Type B pancreatic cell (in vitro differentiated cells): Measurements from ENCODE around the gene TUBB. TPM values are rescaled to one million over a fixed set of nuclear protein-coding genes. Genes with fewer than 3 reads are reported as not detected.

Source experiments
- DNase-seq: peaks from one replicate; pipeline ENCODE4 v3.0.0; 2021; ENCODE audit warnings: mixed read lengths; ENCODE audit not compliant: unreplicated experiment; ENCODE audit errors: extremely low spot score
- H3K27ac Mint-ChIP-seq: 2 replicates; pipeline ENCODE4 v1.8.0; 2021; ENCODE audit warnings: mild to moderate bottlenecking, mixed read lengths
- H3K27me3 Mint-ChIP-seq: 2 replicates; pipeline ENCODE4 v1.8.0; 2021; ENCODE audit warnings: mixed read lengths
- H3K36me3 Mint-ChIP-seq: 2 replicates; pipeline ENCODE4 v1.8.0; 2021; ENCODE audit warnings: mixed read lengths
- H3K4me1 Mint-ChIP-seq: one replicate; pipeline ENCODE4 v1.8.0; 2021; ENCODE audit warnings: mixed read lengths; ENCODE audit not compliant: unreplicated experiment
- H3K4me3 Mint-ChIP-seq: 2 replicates; pipeline ENCODE4 v1.8.0; 2021; ENCODE audit warnings: mild to moderate bottlenecking, mixed read lengths
- H3K9me3 Mint-ChIP-seq: 2 replicates; pipeline ENCODE4 v1.8.0; 2021; ENCODE audit warnings: mixed read lengths
- total RNA-seq: library from RNA; stranded (reverse); gene quantifications from 2 replicates; pipeline ENCODE4 v1.2.1, GENCODE V29; 2021; ENCODE audit warnings: low replicate concordance
- TF ChIP-seq, protein P1 (sequence below): fragments of 200-600 bp; sonication (generic); conservative IDR thresholded peaks from 2 replicates; pipeline ENCODE4 v1.5.0; 2021; ENCODE audit warnings: antibody characterized with exemption, mild to moderate bottlenecking

TUBB gene
- total RNA-seq, 1 donor from 2014 or later: 1,225 TPM

DNA sequence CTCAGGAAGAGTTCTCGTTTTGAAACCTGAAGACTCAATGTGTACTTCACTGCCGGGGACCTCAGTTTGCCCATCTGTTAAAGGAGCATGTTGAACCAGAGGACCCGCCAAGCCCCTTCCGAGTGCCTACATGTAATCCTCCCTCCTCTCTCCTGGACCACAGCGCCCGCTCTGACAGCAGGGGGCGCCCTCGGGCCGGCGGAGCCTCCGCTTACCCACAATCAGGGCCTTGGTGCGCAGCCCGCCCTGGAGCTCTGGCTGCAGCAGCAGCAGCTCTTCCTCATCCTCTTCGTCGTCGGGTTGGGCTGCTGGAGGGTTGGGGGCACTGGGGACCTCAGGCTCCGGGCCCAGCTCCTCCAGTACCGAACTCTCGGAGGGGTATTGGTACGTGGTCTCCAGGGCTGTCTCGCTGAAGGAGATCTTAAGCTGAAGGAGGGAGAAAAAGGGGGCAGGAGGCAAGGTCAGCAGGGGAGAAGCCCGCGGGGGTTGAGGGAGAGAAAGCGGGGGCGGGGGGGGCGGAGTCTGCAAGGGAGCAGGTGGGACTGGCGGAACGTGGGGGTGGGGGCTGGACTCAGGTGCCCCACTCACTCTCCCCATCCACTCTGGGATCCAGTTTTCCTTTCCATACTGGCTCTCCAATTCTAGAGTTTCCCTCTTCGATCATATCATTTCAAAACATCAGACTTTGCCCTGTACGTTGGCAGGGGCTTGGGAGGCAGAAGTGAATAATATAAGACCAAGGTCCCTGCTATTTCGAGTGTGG, 41.0 kb upstream of the TUBB start:
- peaks cover 33% of the 10 kb centered on the region for H3K4me1 Mint-ChIP-seq
- DNase-seq: peak; percentile 94
- no peak overlapping the region for H3K27ac Mint-ChIP-seq
- H3K27me3 Mint-ChIP-seq: no peaks in the 10 kb centered on the region
- peak overlapping the region; percentile 31 for H3K4me3 Mint-ChIP-seq
- TF ChIP-seq, protein P1, sequence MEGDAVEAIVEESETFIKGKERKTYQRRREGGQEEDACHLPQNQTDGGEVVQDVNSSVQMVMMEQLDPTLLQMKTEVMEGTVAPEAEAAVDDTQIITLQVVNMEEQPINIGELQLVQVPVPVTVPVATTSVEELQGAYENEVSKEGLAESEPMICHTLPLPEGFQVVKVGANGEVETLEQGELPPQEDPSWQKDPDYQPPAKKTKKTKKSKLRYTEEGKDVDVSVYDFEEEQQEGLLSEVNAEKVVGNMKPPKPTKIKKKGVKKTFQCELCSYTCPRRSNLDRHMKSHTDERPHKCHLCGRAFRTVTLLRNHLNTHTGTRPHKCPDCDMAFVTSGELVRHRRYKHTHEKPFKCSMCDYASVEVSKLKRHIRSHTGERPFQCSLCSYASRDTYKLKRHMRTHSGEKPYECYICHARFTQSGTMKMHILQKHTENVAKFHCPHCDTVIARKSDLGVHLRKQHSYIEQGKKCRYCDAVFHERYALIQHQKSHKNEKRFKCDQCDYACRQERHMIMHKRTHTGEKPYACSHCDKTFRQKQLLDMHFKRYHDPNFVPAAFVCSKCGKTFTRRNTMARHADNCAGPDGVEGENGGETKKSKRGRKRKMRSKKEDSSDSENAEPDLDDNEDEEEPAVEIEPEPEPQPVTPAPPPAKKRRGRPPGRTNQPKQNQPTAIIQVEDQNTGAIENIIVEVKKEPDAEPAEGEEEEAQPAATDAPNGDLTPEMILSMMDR: peak; percentile 97
- peaks cover 9% of the 10 kb centered on the region for H3K36me3 Mint-ChIP-seq
- H3K9me3 Mint-ChIP-seq: no peaks in the 10 kb centered on the region

DNA sequence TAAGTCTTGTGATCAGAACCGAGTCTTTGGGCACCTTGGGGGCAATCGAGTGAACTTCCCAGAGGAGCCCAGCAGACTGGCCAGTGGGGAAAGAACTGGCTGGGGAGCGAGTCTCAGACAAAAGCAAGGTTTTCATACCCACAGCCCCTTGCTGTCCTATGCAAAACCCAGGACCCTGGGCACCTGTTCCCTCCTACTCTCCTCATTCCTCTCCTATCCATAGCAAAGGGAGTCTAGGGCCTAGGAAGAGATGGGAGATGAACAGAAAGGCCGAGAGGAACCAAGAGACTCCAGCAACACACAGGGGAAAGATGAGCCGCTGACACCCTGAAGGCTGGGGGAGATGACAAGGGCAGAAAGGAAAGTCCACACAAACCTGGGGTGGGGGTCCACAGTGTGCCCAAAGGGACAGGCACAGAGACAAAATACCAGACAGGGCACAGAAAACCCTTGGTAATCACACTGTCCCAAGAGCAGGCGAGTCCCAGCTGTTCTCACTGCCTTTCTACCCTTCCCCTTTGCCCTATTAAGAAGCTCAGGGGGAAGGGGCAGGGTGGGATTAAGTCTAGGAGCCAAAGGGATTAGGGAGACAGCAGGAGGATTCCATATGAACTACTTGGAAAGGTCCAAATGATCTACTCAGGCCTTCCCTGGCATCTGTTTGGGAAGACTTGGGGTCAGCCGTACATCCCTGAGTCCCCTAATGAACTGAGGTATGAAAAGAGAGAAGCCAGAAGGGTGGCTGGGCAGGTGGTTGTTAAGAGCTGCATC, 40.2 kb upstream of the TUBB start:
- Mint-ChIP-seq H3K9me3 (no peaks in the 10 kb centered on the region), H3K27ac (no peak overlapping the region), H3K4me1 (peaks cover 38% of the 10 kb centered on the region), H3K36me3 (peaks cover 10% of the 10 kb centered on the region), H3K4me3 (peak overlapping the region; percentile 54), H3K27me3 (no peaks in the 10 kb centered on the region)
- TF ChIP-seq, protein P1: no peak
- DNase-seq: no peak

DNA sequence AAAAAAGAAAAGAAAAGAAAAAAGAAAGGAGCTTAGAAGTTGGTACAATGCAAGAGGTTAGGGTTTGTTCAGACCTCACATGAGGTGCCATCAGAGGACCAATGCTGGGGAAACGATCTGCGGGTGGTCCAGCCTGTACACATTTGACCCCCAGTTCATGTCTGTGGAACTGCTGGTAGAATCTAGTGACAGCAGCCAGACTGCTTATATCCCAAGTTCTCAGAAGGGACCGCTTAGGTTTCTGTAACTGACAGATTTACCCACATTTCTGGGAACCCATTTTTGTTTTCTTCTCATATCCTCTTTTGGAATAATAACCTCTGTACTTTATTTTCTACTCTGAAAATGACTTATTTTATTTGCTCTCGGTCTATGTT, 38.4 kb upstream of the TUBB start:
- peaks cover 49% of the 10 kb centered on the region for H3K4me1 Mint-ChIP-seq

DNA sequence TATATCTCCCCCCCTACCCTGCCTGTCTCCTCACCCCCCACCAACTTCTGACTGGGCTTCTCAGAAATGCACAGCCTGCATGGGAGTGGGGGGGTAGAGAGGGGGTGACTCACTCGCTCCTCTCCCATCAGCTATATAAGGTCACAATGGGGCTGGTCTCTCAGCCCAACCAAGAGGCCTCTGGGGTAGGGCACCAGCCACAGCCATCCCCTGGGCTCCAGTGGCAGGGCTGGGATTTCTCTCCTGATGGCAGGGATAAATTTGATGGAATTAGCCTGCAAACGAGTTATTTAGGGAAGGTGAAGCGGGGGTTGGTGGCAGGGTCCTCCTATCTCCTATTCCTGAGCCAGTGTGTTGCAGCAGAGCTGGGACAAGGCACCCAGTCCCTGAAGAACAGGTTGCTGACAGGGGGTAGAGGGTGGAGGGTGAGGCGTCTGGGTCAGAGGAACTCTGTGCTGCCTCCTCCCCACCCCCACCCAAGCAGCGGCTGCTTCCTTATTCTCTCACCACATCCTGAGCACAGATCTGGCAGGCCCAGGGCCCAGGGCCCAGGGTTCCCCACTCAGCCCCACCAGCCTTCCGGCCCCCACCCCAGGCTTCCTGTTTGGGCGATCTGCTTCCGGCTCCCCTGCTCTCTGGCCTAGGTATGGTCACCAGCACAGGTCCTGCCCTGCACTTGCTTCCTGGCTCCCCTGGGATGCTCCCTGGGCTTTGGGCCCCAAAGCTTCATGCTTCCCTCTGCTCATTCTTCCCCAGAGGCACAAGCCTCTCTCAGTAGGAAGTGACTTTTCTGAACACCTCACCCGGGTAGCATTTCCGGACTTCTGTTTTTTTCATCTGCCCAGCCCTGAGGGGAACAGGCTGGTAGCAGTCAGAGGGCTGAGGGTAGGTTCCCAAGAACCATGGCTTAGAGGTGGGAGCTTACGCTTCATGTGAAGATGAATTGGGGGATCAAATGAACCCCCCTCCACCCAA, 37.7 kb upstream of the TUBB start:
- peak overlapping the region; percentile 87 for H3K4me3 Mint-ChIP-seq
- no peaks in the 10 kb centered on the region for H3K9me3 Mint-ChIP-seq
- peaks cover 10% of the 10 kb centered on the region for H3K36me3 Mint-ChIP-seq
- no peak for DNase-seq
- peaks cover 49% of the 10 kb centered on the region for H3K4me1 Mint-ChIP-seq
- TF ChIP-seq, protein P1: no peak
- H3K27ac Mint-ChIP-seq: peak overlapping the region; percentile 92
- H3K27me3 Mint-ChIP-seq: no peaks in the 10 kb centered on the region

More for the DNA sequence above, 38.4 kb upstream of the TUBB start:
- H3K27me3 Mint-ChIP-seq: no peaks in the 10 kb centered on the region
- H3K27ac Mint-ChIP-seq: peak overlapping the region; percentile 92
- no peaks in the 10 kb centered on the region for H3K9me3 Mint-ChIP-seq
- H3K4me3 Mint-ChIP-seq: peak overlapping the region; percentile 87
- peaks cover 10% of the 10 kb centered on the region for H3K36me3 Mint-ChIP-seq
- TF ChIP-seq, protein P1: no peak
- no peak for DNase-seq

DNA sequence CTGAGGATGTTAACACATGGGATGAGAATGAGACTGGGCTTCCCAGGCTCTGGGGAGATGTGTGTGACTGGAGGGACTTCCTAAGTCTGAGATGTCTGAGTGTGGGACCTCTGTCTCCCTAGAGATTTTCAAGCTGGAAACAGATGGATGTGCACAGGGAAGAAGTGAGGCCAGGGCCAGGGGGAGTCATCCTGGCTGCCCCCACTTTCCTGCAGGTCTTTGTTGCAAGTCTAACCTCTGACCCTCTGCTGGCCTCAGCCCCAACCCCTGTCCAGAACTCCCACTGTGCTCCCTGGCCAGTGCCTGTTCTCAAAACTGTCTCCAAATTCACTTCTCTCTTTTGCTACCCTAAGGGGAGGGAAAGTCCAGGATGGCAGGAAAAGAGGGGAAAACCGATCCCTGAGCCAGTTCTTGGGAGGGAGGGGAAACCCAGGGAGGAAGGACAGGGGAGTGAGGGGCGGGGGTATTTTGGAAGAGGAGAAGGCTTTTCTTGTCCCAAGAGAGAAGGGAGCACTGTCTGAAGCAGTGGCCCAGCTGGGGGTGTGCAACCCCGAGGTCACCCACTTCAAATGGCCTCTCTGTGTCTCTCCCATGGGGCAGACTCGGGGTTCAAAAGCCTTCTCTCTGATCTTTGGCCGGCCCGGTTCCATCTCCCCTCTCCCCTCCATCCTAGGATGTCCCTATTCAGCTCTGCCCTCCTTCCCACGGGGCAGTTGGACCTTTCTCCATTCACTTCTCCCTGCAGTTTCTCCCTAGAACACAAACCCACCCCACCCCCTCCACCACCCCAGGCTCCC, 36.8 kb upstream of the TUBB start:
- DNase-seq: no peak
- Mint-ChIP-seq H3K27ac (peak overlapping the region; percentile 92), H3K9me3 (no peaks in the 10 kb centered on the region), H3K27me3 (no peaks in the 10 kb centered on the region), H3K36me3 (peaks cover 12% of the 10 kb centered on the region), H3K4me1 (peaks cover 59% of the 10 kb centered on the region), H3K4me3 (peak overlapping the region; percentile 87)
- TF ChIP-seq, protein P1: no peak
